Loucy (cell line): Measurements from ENCODE around the gene KLK15.

Experiments used
- H2AFZ ChIP-seq: fragments of 200-600 bp; sonication (generic); 2 replicates; pipeline ENCODE4 v1.6.0; 2016; ENCODE audit warnings: antibody characterized with exemption, mild to moderate bottlenecking, low read length, moderate library complexity
- H3F3A ChIP-seq: fragments of 200-600 bp; 2 replicates; pipeline ENCODE4 v1.6.0; 2016; ENCODE audit warnings: antibody characterized with exemption, low read depth, mild to moderate bottlenecking
- H3K27me3 ChIP-seq: fragments of 200-600 bp; sonication (generic); 2 replicates; pipeline ENCODE4 v1.6.1; 2014; ENCODE audit warnings: low read length, mild to moderate bottlenecking; ENCODE audit not compliant: insufficient read depth, poor library complexity, severe bottlenecking
- H3K36me3 ChIP-seq: fragments of 200-600 bp; sonication (generic); 2 replicates; pipeline ENCODE4 v1.6.1; 2016; ENCODE audit warnings: low read length; ENCODE audit not compliant: insufficient read depth
- H3K4me1 ChIP-seq: fragments of 200-600 bp; sonication (generic); 2 replicates; pipeline ENCODE4 v1.5.1; 2014; ENCODE audit warnings: low read length, mild to moderate bottlenecking; ENCODE audit not compliant: insufficient read depth, poor library complexity, severe bottlenecking
- H3K4me2 ChIP-seq: fragments of 200-600 bp; sonication (generic); 2 replicates; pipeline ENCODE4 v1.6.0; 2014; ENCODE audit warnings: antibody characterized with exemption, low read length, low read depth, mild to moderate bottlenecking; ENCODE audit not compliant: poor library complexity, severe bottlenecking
- H3K4me3 ChIP-seq: fragments of 200-600 bp; sonication (generic); 2 replicates; pipeline ENCODE4 v1.5.1; 2014; ENCODE audit warnings: low read length, mild to moderate bottlenecking, mixed read lengths; ENCODE audit not compliant: poor library complexity, severe bottlenecking
- H3K79me2 ChIP-seq: fragments of 200-600 bp; sonication (generic); 2 replicates; pipeline ENCODE4 v1.6.1; 2014; ENCODE audit warnings: low read length; ENCODE audit not compliant: insufficient read depth
- H3K9ac ChIP-seq: fragments of 200-600 bp; sonication (generic); 2 replicates; pipeline ENCODE4 v1.6.0; 2014; ENCODE audit warnings: mild to moderate bottlenecking, low read depth, low read length, moderate library complexity; ENCODE audit not compliant: poor library complexity, severe bottlenecking
- H3K9me2 ChIP-seq: fragments of 200-600 bp; sonication (generic); replicated peaks from 2 replicates; pipeline ENCODE4 v1.6.1; 2016; ENCODE audit warnings: low read depth, low read length, mixed read lengths
- H3K9me3 ChIP-seq: fragments of 200-600 bp; sonication (generic); 2 replicates; pipeline ENCODE4 v1.6.1; 2014; ENCODE audit warnings: mild to moderate bottlenecking, antibody characterized with exemption, low read length, low read depth; ENCODE audit not compliant: insufficient read depth
- H4K20me1 ChIP-seq: fragments of 200-600 bp; sonication (generic); 2 replicates; pipeline ENCODE4 v1.6.0; 2014; ENCODE audit warnings: antibody characterized with exemption, low read length, mild to moderate bottlenecking; ENCODE audit not compliant: insufficient read depth, poor library complexity, severe bottlenecking
- CTCF ChIP-seq: fragments of 200-600 bp; sonication (generic); conservative IDR thresholded peaks from 2 replicates; pipeline ENCODE4 v1.5.1; 2014; ENCODE audit warnings: mild to moderate bottlenecking, antibody characterized with exemption, low read length
- EZH2phosphoT487 ChIP-seq: fragments of 200-600 bp; IDR thresholded peaks from 2 replicates; pipeline ENCODE4 v1.6.1; 2018; ENCODE audit warnings: antibody characterized with exemption, mild to moderate bottlenecking, moderate library complexity, borderline replicate concordance

The KLK15 gene

GRCh38 chr19:50790922-50791467 is 42.4 kb downstream of the KLK15 start:
- no peak overlapping the region for H3K4me2 ChIP-seq
- H3K36me3 ChIP-seq, result peaks cover 10% of the 10 kb centered on the region; the same call in 1 of the 2 replicates
- H2AFZ ChIP-seq, result no peak overlapping the region
- H3K4me1 ChIP-seq, result no peaks in the 10 kb centered on the region
- 0 out of 2 replicates have a peak, but pooled peaks cover 4% of the 10 kb centered on the region for H3F3A ChIP-seq
- no peaks in the 10 kb centered on the region for H3K9me3 ChIP-seq
- no peaks in the 10 kb centered on the region for H3K79me2 ChIP-seq
- H3K4me3 ChIP-seq, result no peak overlapping the region
- no peak overlapping the region for H3K9ac ChIP-seq
- no peak for TF ChIP-seq EZH2phosphoT487
- no peak for TF ChIP-seq CTCF
- no peaks in the 10 kb centered on the region for H3K27me3 ChIP-seq
- peaks cover 8% of the 10 kb centered on the region for H4K20me1 ChIP-seq
- H3K9me2 ChIP-seq, result no peaks in the 10 kb centered on the region

GRCh38 chr19:50790396-50790795 is 43.0 kb downstream of the KLK15 start, which contains the start of gene ACP4:
TSS of gene ACP4 (plus strand) at chr19:50790415. CDS start at chr19:50790415, 0 bp downstream.
- Histone ChIP-seq H3K9ac (no peak within 1 kb of the TSS), H3K9me2 (no peaks in the 10 kb centered on the region), H2AFZ (no peak within 1 kb of the TSS), H3K4me3 (no peak within 1 kb of the TSS), H3K4me2 (no peak within 1 kb of the TSS), H3K79me2 (no peaks in the 10 kb centered on the region), H3F3A (0 out of 2 replicates have a peak, but pooled peaks cover 1% of the 10 kb centered on the region), H4K20me1 (peaks cover 5% of the 10 kb centered on the region), H3K36me3 (peaks cover 4% of the 10 kb centered on the region; the same call in 1 of the 2 replicates), H3K9me3 (no peaks in the 10 kb centered on the region), H3K27me3 (no peaks in the 10 kb centered on the region), H3K4me1 (no peaks in the 10 kb centered on the region)
- TF ChIP-seq EZH2phosphoT487, result no peak
- TF ChIP-seq CTCF, result no peak

- H2AFZ ChIP-seq, result no peak overlapping the region
- no peaks in the 10 kb centered on the region for H3K4me1 ChIP-seq
- no peak overlapping the region for H3K4me2 ChIP-seq
- no peaks in the 10 kb centered on the region for H3K9me2 ChIP-seq
- no peaks in the 10 kb centered on the region for H4K20me1 ChIP-seq
- no peaks in the 10 kb centered on the region for H3K36me3 ChIP-seq
- TF ChIP-seq EZH2phosphoT487, result no peak
- no peak for TF ChIP-seq CTCF
- no peak overlapping the region for H3K4me3 ChIP-seq
- no peaks in the 10 kb centered on the region for H3K27me3 ChIP-seq
- no peaks in the 10 kb centered on the region for H3F3A ChIP-seq
- no peaks in the 10 kb centered on the region for H3K79me2 ChIP-seq
- no peaks in the 10 kb centered on the region for H3K9me3 ChIP-seq
- no peak overlapping the region for H3K9ac ChIP-seq
Observed at GRCh38 chr19:50785329-50785728, 48.0 kb downstream of the KLK15 start.
